Effector memory CD8-positive, alpha-beta T cell (primary cell): ENCODE results near the gene ATP6AP1.
"Not testable (repeated sequence)": the region's sequence is repeated elsewhere in the genome, so short reads cannot be mapped to it uniquely, and the experiment has no call there.

Experiments
- ATAC-seq: fragments of 150-1000 bp; cut with Tn5 transposase; replicated peaks from 2 replicates; pipeline ENCODE4 v1.10.0; 2021; ENCODE audit warnings: mild to moderate bottlenecking, moderate library complexity
- DNase-seq, 3 experiments: peaks; one replicate each; pipeline ENCODE4 v3.0.0; 2021
- H3K27ac Mint-ChIP-seq, 2 donors: one replicate each; pipeline ENCODE4 v1.8.0; 2022; ENCODE audit warnings: mild to moderate bottlenecking in 2 of 2, mixed read lengths in 2 of 2, moderate library complexity in 2 of 2
- H3K27me3 Mint-ChIP-seq, 2 donors: one replicate each; pipeline ENCODE4 v1.8.0; 2022; ENCODE audit warnings: mixed read lengths in 2 of 2
- H3K36me3 Mint-ChIP-seq: one replicate; pipeline ENCODE4 v1.8.0; 2022; ENCODE audit warnings: mild to moderate bottlenecking, moderate library complexity, mixed read lengths; ENCODE audit not compliant: insufficient read depth
- H3K4me1 Mint-ChIP-seq, 2 donors: one replicate each; pipeline ENCODE4 v1.8.0; 2022; ENCODE audit warnings: low read depth in 2 of 2, mixed read lengths in 2 of 2
- H3K4me3 Mint-ChIP-seq, 2 donors: one replicate each; pipeline ENCODE4 v1.8.0; 2022; ENCODE audit warnings: mild to moderate bottlenecking in 2 of 2, mixed read lengths in 2 of 2, moderate library complexity in 2 of 2
- H3K9me3 Mint-ChIP-seq, 2 donors: one replicate each; pipeline ENCODE4 v1.8.0; 2022; ENCODE audit warnings: mixed read lengths in 2 of 2

The ATP6AP1 gene

GRCh38 chrX:154389812-154390747 is 38.4 kb upstream of the ATP6AP1 start:
- H3K27me3 Mint-ChIP-seq, H3K4me1 Mint-ChIP-seq, H3K4me3 Mint-ChIP-seq, H3K36me3 Mint-ChIP-seq, H3K9me3 Mint-ChIP-seq, DNase-seq, H3K27ac Mint-ChIP-seq: not testable (repeated sequence)
- ATAC-seq = peak; percentile 59

- DNase-seq, H3K27ac Mint-ChIP-seq, ATAC-seq, H3K27me3 Mint-ChIP-seq, H3K9me3 Mint-ChIP-seq: not testable (repeated sequence)
- peak overlapping the region in 1 of 2 donors; percentile 99 for H3K4me3 Mint-ChIP-seq
- peaks cover 12 to 20% of the 10 kb centered on the region in 2 donors for H3K4me1 Mint-ChIP-seq
- H3K36me3 Mint-ChIP-seq = peaks cover 38% of the 10 kb centered on the region
Measured at GRCh38 chrX:154396363-154396762, 32.1 kb upstream of the ATP6AP1 start.

GRCh38 chrX:154396973-154397887 is 31.2 kb upstream of the ATP6AP1 start:
- peaks cover 12 to 20% of the 10 kb centered on the region in 2 donors for H3K4me1 Mint-ChIP-seq
- no peaks in the 10 kb centered on the region for H3K27me3 Mint-ChIP-seq
- peak; percentile 39 for ATAC-seq
- no peaks in the 10 kb centered on the region for H3K9me3 Mint-ChIP-seq
- peak overlapping the region; percentile 99 for H3K27ac Mint-ChIP-seq
- H3K36me3 Mint-ChIP-seq = peaks cover 46% of the 10 kb centered on the region
- peak overlapping the region; percentile 98 to 99 for H3K4me3 Mint-ChIP-seq
- peak in 2 of 3 experiments; percentile 37 to 39 for DNase-seq

- ATAC-seq (peak; percentile 73), DNase-seq (peak; percentile 83 to 87 (median 86))
- Mint-ChIP-seq H3K4me1 (peaks cover 12 to 20% of the 10 kb centered on the region in 2 donors), H3K9me3 (no peaks in the 10 kb centered on the region), H3K4me3 (peak within 1 kb of the TSS; percentile 98 to 99), H3K36me3 (peaks cover 46% of the 10 kb centered on the region), H3K27ac (peak within 1 kb of the TSS; percentile 99), H3K27me3 (no peaks in the 10 kb centered on the region)
Measured at GRCh38 chrX:154397888-154398667, 30.4 kb upstream of the ATP6AP1 start, which contains the start of gene RPL10. RPL10 (plus strand) TSS chrX:154398377; CDS start chrX:154398520, 143 bp downstream.

GRCh38 chrX:154398668-154399526 is 29.6 kb upstream of the ATP6AP1 start:
- peaks cover 12 to 20% of the 10 kb centered on the region in 2 donors for H3K4me1 Mint-ChIP-seq
- no peaks in the 10 kb centered on the region for H3K9me3 Mint-ChIP-seq
- DNase-seq = peak; percentile 72 to 76 (median 74)
- H3K36me3 Mint-ChIP-seq = peaks cover 53% of the 10 kb centered on the region
- no peaks in the 10 kb centered on the region for H3K27me3 Mint-ChIP-seq
- H3K27ac Mint-ChIP-seq = peak overlapping the region; percentile 99
- H3K4me3 Mint-ChIP-seq = peak overlapping the region; percentile 98 to 99
- ATAC-seq = peak; percentile 38

GRCh38 chrX:154399527-154400368 is 28.7 kb upstream of the ATP6AP1 start:
- H3K4me3 Mint-ChIP-seq = peak overlapping the region; percentile 98 to 99
- H3K4me1 Mint-ChIP-seq = peaks cover 12 to 20% of the 10 kb centered on the region in 2 donors
- H3K27ac Mint-ChIP-seq = peak overlapping the region; percentile 99
- peaks cover 53% of the 10 kb centered on the region for H3K36me3 Mint-ChIP-seq
- no peaks in the 10 kb centered on the region for H3K27me3 Mint-ChIP-seq
- peak in 2 of 3 experiments; percentile 21 to 24 for DNase-seq
- no peak for ATAC-seq
- no peaks in the 10 kb centered on the region for H3K9me3 Mint-ChIP-seq

GRCh38 chrX:154400369-154400817 is 28.1 kb upstream of the ATP6AP1 start:
- Mint-ChIP-seq H3K27ac (peak overlapping the region; percentile 99), H3K4me1 (peaks cover 12 to 20% of the 10 kb centered on the region in 2 donors), H3K4me3 (peak overlapping the region in 1 of 2 donors; percentile 99), H3K36me3 (peaks cover 53% of the 10 kb centered on the region)
- not testable (repeated sequence) for H3K27me3 Mint-ChIP-seq, H3K9me3 Mint-ChIP-seq, ATAC-seq, DNase-seq

GRCh38 chrX:154401045-154401799 is 27.3 kb upstream of the ATP6AP1 start:
- peaks cover 53% of the 10 kb centered on the region for H3K36me3 Mint-ChIP-seq
- no peaks in the 10 kb centered on the region for H3K27me3 Mint-ChIP-seq
- ATAC-seq = no peak
- H3K9me3 Mint-ChIP-seq = no peaks in the 10 kb centered on the region
- peak overlapping the region in 1 of 2 donors; percentile 99 for H3K4me3 Mint-ChIP-seq
- DNase-seq = no peak
- peaks cover 12 to 20% of the 10 kb centered on the region in 2 donors for H3K4me1 Mint-ChIP-seq
- H3K27ac Mint-ChIP-seq = peak overlapping the region in 1 of 2 donors; percentile 99

- ATAC-seq = no peak
- peak overlapping the region in 1 of 2 donors; percentile 99 for H3K4me3 Mint-ChIP-seq
- H3K27me3 Mint-ChIP-seq = no peaks in the 10 kb centered on the region
- H3K27ac Mint-ChIP-seq = peak overlapping the region in 1 of 2 donors; percentile 99
- peaks cover 12 to 20% of the 10 kb centered on the region in 2 donors for H3K4me1 Mint-ChIP-seq
- H3K36me3 Mint-ChIP-seq = peaks cover 59% of the 10 kb centered on the region
- no peak for DNase-seq
- no peaks in the 10 kb centered on the region for H3K9me3 Mint-ChIP-seq
Measured at GRCh38 chrX:154401918-154402621, 26.4 kb upstream of the ATP6AP1 start.

- ATAC-seq (no peak), DNase-seq (no peak)
- Mint-ChIP-seq H3K9me3 (no peaks in the 10 kb centered on the region), H3K4me3 (no peak overlapping the region), H3K36me3 (peaks cover 57% of the 10 kb centered on the region), H3K4me1 (peaks cover 12 to 20% of the 10 kb centered on the region in 2 donors), H3K27me3 (no peaks in the 10 kb centered on the region), H3K27ac (no peak overlapping the region)
Measured at GRCh38 chrX:154402622-154403127, 25.8 kb upstream of the ATP6AP1 start.
